ENCODE results near the gene ELFN2.
"Not testable (repeated sequence)": the region's sequence is repeated elsewhere in the genome, so short reads cannot be mapped to it uniquely, and the experiment has no call there.

ELFN2 gene

DNA sequence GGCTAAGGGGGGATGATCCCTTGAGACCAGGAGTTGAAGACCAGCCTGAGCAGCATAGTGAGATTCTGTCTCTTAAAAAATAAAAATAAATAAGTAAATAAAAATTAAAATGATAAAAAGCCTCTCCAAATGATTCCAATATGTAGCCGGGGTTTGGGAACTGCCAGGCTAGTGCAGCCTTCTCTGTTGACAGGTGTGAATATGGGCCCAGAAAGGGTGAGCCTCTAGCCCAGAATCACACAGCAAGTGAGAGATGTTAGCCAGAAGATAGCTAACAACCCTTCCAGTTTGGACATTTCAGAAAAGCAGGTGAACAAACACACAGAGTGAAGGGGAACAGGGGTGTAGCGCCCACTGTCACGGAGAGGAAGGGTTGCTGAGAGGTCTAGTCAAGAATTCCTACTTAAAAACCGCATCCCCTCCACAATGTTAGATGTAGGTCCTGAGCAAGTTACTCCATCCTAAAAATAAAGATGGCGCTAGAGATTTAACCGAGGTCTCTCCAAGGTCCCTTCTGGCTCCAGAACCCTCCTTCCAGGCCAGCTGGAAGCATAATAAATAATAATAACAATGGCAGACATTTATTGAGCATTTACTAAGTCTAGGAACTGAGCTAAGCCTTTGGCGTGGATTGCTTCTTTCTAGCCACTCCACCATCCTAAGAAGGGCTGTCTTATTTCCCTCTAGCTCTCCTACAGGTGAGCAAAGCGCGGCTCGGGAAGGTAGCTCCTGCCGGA lies 93.4 kb downstream of the ELFN2 start:
- DNase-seq: no peak

DNA sequence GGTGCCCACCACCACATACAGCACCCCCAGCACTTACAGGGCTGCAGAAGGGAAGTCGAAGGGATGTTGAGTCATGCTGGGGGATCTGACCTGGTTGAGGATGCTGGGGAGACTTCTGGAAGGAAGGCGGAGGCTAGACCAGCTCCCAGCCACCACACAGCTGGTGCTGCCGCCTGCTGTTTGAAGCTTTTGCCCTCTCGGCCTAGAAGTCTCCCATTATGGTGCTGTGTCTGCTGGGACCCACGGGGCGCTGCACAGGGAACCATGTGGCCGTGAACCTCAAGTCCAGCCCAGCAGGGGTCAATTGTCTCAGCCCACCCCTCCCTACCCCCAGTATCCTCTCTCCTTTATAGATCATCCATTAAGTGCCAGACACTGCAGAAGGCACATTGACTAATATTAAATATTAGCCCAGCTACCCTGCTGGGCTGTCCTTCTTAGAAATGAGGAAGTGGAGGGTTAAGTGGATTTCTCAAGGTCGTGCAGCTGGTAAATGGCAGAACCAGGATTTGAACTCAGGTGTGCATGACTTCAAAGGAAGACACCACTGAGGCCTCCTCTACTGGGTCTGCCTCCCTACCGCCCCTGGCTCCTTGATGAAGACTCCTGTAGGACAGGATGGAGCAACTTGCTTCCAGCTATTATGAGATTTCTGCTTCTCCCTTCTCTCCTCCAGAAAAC lies 95.3 kb downstream of the ELFN2 start:
- no peak for DNase-seq

DNA sequence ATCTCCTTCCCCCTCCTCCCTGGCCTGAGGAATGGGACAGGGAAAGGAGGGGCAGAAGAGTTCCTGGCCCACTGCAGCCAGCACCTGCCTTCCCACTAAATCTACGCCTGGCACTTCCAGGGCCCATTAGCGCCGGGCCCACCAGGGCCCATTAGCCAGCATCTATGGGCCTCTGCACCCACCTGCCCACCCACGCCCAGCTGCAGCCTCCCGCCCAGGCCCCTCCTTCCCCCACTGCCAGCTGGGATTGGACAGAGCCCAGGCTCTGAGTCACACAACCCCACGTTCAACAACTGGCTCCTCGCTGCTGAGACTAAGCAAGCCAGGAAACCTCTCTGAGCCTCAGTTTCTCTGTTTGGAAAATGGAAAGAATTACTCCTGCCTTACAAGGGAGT lies 96.2 kb downstream of the ELFN2 start:
- peak; percentile 38 for DNase-seq

DNA sequence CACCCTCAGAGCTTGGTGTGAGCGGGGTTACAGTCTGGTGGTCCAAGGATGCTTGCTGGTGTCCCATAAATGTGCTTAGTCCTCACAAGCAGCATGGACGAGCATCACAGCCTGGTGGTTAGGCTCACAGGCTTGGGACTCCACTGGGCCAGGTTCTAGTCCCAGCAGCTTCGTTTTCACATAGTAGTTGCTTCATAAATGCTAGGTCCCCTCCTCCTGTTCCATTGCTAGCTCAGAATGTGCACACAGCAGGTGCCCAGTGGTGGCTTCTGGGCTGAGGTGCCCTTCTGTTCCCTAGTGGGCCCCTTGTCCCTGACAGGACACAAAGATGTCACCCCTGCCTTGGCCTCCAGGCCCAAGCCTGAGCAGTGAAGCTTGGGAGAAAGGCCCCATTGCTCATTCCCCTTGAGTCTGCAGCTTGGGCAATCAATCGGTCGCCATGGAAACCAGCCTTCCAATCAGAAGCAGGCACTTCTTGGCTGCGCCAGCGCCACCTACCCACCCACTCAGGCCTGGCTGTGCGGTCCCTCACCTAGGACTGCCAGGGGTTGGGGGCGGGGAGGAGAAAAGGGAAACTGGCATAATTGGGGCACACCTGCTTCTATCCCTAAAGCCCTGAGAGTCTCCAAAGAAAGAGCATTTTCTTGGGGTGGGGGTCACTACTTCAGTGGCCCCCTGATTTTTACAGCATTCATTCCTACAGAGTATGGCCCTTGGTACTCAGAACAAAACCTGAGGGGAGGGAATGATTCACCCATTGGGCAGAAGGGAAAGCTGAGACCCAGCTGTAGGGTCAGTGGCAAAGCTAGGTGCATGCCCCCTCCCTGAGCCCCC lies 96.9 kb downstream of the ELFN2 start:
- DNase-seq: no peak

DNA sequence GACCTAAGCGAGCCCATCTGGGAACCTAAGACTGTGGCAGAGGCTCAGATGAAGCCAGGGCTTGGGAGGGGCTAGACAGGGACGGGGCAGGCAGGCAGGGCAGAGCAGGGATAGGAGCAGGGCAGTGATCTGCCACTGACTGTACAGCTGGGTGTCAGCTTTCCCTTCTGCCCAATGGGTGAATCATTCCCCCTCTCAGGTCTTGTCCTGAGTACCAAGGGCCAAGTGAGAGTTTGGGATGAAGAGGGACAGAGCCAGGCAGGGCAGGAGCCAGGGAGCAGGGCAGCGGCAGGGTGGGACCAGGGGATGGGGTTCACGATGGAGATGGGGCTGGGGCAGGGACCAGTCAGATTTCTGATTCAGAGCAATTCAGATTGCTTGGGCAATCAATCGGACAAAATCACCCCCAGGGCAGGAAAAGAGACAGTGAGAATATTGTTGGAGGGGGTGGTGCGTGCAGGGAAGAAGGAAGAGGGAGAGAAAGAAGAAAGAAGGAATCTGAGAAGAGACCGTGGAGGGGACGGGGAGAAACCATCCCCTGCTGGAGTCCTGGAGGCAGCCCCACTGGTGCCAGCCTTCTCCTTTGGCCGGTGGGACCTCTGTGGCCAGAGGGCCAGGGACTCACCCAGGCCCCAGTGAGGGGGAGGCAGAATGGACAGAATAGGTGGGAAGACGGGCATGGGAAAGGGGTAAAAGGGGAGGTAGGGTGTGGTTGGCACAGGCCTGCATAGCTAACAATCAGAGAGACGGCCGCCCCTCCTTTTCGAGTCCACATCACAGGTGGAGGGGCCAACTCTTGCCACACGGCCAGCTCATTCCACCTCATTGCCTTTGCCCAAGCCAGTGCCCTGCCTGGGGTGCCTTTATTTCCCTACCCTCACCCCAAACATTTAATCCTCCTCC lies 97.8 kb downstream of the ELFN2 start:
- DNase-seq: no peak

DNA sequence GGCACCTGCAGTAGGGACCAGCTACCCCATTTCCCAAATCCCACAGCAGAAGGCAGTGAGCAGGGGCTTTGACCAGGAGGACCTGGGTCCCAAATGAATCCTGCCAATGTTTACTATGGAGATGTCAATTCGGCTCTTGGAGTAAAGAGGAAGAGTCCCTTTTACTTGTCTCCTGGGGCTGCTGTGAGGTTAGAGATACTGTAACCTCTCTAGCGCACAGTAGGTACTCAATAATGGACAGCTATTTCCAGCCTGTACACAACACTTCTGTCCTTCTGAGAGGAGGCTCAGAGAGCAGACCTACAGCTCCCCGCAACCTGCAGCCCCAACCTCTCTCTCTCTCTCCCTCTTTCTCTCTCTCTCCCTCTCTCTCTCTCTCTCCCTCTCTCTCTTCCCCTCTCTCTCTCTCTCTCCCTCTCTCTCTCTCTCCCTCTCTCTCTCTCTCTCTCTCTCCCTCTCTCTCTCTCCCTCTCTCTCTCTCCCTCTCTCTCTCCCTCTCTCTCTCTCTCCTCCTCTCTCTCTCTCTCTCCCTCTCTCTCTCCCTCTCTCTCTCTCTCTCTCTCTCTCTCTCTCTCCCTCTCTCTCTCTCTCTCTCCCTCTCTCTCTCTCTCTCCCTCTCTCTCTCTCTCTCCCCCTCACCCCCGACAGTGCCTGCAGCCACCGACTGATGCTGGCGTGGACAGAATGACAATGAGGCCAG lies 98.6 kb downstream of the ELFN2 start:
- not testable (repeated sequence) for DNase-seq

DNA sequence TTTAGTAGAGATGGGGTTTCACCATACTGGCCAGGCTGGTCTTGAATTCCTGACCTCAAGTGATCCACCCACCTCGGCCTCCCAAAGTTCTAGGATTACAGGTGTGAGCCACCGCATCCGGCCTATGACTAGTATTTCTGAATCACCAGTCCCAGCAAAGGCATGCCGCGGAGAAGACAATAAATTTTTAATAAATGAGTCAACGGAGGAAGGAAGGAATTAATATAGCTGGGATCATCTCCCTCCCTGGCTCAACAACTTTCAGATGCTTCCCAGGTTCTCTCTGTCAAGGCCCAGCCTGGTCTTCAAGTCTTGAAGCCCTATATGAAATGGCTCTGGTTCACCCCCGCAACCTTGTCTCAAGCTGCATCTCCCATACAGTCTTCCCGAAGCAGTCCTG lies 99.3 kb downstream of the ELFN2 start:
- no peak for DNase-seq

DNA sequence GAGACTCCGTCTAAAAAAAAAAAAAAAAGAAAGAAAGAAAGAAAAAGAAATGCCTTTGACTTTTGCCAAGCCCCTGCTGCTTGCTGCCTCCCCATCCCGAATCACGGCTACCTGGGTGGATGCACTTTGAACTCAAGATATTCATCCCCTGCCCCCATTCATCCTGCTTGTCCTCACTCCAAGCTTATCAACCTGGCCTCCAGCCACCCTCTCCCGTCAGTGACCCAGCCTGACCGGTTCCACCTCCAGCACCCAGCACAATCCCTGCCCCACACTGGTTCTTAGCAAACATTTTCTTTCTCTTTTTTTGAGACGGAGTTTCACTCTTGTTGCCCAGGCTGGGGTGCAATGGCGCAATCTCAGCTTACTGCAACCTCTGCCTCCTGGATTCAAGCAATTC lies 100.6 kb downstream of the ELFN2 start:
- no peak for DNase-seq

DNA sequence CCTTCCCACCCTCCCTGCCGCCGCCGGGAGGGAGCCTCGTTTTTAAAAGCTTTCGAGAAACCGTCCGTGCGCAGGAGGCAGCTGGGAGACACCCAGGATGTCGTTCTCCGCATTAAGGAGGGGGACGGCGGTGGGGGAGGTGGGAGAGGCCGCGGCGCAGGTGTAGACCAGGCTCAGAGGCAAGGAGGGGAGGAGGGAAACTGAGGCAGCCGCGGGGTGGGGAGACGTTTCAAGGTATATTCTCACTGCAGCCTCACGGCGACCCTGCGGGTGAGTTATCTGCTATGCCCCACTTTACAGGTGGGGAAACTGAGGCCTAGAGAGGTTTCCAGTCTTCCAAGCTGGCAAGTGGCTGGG lies 102.3 kb downstream of the ELFN2 start:
- no peak for DNase-seq

DNA sequence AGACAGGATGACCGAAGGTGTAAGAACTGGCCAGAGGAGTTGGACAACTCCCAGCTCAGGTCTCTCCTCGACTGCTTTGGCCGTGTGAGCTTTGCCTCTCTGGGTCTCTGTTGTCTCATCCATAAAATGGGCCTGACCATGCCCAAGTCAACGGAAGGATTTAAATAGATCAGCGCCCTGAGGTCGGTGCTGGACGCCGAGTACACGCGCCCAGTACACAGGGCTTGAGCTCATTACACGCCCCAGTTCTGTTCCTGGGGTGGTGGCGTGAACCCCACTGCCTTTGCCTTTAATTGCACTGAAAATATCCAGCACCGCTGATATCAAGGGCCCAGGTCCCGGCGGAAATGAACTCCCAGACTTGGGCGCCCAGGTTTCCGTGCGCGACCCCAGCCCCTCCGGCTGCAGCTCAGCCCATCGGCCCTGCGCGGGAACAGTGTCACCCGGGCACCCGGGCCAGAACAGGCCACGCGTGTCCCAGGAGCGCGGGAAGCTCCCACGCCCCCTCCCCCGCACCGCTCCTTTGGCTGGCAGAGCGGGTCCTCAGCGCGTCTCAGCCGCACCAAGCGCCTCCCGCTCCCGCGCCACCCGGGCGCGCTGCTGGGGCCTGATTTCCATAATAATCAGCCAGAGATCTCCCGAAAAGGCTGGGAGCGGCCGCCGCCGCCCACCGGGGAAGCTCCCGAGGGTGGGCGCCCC lies 102.8 kb downstream of the ELFN2 start:
- DNase-seq: no peak

DNA sequence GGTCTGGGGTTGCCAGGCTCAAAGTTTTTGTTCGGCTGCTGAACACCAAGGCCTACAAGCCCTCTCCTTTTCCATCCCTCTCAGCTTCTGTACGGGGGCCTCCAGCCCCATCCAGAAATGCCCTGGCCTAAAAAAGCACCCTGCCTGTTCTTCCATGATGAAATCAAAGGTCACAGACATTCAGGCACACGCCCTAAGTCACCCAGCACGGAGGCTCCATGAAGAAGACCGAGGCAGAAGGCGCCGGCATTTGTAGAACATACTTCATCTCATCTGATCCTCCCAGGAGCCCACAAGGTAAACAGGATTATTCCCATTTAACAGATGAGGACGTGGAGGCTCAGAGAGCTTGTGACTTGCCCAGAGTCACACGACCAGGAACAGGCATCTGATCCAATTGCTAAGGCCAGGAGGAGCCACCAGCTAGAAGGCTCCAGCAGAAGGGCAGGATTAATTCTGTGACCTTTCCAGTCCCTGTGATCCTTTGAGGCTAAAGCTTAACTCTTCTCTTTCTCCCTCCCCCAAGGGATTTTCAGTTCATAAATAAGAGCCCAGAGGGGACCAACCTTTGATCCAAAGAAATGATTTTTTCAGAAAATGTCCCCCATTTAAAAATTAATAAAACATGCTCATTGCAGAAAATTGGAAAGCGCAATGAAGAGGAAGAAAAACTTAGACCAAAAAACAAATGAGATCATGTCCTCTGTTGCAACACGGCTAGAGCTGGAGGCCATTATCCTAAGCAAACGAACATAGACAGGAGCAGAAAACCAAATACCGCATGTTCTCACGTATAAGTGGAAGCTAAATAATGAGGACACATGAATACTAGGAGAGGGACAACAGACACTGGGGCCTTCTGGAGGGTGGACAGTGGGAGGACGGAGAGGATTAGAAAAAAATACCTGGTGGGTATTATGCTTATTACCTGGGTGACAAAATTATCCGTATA lies 106.3 kb downstream of the ELFN2 start:
- no peak for DNase-seq

DNA sequence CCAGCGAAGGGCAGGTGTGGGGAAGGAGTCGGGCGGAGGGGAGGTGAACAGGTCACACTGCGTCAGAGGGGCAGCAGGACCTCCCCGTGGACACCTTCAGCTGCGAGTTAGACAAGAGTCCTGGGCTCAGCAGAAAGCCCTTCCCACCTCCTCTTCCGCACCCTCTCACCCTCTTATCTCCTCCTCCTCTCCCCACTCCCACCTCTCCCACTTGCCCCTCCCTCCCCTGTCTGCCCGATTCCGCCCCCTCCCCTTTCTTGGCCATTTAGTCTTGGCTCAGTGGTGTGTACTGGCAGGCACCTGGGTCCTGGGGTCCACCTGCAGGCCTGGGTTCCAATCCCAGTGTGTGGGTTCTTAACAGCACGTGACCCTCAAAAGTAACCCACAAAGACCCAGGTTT lies 107.8 kb downstream of the ELFN2 start:
- DNase-seq: no peak

DNA sequence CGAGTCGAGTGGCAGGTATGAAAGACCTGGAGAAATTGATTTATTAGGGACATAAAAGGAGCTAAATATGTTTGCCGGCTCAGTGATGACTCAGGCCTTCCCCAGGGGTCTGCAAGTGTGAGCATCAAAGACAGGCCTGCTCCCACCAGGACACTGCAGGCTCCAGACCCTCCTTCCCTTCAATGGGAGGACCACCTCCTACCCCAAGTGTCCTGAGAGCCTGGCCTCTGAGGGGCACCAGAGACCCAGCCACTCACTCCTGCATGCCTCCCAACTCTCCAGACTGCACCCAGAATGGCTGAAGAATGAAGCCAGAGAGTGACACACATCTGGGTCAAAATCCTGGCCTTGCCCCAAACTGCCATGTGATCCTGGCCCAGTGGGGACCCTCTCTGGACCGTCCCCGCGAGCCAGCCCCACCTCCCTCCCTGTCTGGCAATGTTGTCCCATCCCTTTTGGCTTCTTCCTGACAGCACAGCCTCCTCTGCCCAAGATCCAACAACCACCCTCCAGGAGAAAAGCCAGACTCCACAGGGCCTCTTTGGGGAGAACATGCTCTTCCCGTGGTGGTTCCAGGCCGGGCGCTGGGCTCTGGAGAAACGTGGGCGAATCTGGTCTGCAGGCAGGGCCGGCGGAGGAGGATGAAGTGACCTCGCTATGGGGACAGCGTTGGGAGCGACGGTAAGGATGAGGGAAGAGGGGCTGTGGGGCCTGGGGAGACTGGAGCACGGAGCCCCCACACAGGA lies 108.7 kb downstream of the ELFN2 start:
- no peak for DNase-seq

All from NCI-H1694 (cell line).